Bronchial epithelial cell (primary cell): ENCODE data around the gene DSCAML1. TPM values are rescaled to one million over a fixed set of nuclear protein-coding genes. Genes with fewer than 3 reads are reported as not detected.

ENCODE experiments used
- DNase-seq: peaks from one replicate; pipeline ENCODE4 v3.0.0-alpha.2; 2010; ENCODE audit warnings: low read depth
- FAIRE-seq: peaks from 2 replicates; lab custom pipeline; 2011; peaks lifted over from hg19 to GRCh38; lab: Jason Lieb, UNC
- H3K27me3 ChIP-seq: 2 replicates; pipeline ENCODE4 v1.5.1; 2011; ENCODE audit warnings: low read length; ENCODE audit not compliant: control insufficient read depth, insufficient read depth
- H3K36me3 ChIP-seq: 2 replicates; pipeline ENCODE4 v1.5.1; 2011; ENCODE audit warnings: low read length; ENCODE audit not compliant: control insufficient read depth, insufficient read depth
- H3K4me3 ChIP-seq: 2 replicates; pipeline ENCODE4 v1.5.1; 2011; ENCODE audit warnings: mild to moderate bottlenecking, low read depth, low read length, control low read depth
- total RNA-seq: library from RNA; depleted of rRNA; stranded (reverse); fragments of >200 nt; gene quantifications from 2 replicates; pipeline ENCODE4 v1.2.1, GENCODE V29; 2014
- TF ChIP-seq, protein P1 (sequence below): IDR thresholded peaks from 2 replicates; pipeline ENCODE4 v1.5.1; 2011; ENCODE audit warnings: mild to moderate bottlenecking, moderate library complexity, low read length, control low read depth, inconsistent platforms; ENCODE audit not compliant: insufficient read depth, severe bottlenecking

The DSCAML1 gene
- total RNA-seq, 1 donor from 2014 or later: under 0.01 TPM

DNA sequence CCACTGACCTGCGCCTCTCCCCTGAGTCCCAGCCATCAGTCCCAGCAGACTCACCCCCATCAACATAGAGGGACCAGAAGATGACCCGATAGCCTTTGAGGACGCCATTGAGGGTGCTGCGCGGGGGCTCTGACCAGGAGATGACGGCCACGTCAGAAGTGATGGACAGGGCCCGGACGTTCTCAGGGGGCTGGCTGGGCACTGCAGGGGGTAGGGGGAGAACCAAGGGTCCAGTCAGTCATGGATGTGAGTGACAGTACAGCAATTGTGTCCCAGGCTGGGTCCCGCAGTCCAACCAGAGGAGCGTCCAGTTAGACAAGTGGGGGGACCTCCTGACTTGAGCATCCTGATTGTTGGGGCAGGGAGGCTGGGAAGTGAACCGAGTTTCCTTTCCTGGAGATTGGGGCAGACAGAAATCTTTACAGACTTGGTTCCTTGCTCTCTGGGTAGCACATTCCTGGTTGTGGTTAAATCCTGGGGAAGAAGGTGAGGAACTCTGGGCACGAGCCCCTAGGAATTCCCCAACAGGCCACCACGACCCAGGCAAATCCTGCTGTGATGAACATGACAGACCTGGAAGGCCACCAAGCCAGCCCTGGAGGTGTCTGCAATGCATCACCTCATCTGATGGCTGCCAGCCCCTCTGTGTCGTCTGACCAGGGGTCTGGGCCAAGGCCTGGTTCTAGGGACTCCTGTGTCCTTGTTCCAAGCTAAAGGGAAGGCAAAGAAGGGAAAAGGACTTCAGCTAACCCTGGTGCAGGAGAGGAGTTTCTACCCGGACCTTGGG is 335.4 kb downstream of the DSCAML1 start:
- TF ChIP-seq, protein P1, sequence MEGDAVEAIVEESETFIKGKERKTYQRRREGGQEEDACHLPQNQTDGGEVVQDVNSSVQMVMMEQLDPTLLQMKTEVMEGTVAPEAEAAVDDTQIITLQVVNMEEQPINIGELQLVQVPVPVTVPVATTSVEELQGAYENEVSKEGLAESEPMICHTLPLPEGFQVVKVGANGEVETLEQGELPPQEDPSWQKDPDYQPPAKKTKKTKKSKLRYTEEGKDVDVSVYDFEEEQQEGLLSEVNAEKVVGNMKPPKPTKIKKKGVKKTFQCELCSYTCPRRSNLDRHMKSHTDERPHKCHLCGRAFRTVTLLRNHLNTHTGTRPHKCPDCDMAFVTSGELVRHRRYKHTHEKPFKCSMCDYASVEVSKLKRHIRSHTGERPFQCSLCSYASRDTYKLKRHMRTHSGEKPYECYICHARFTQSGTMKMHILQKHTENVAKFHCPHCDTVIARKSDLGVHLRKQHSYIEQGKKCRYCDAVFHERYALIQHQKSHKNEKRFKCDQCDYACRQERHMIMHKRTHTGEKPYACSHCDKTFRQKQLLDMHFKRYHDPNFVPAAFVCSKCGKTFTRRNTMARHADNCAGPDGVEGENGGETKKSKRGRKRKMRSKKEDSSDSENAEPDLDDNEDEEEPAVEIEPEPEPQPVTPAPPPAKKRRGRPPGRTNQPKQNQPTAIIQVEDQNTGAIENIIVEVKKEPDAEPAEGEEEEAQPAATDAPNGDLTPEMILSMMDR: no peak
- peaks cover 1% of the 10 kb centered on the region for H3K27me3 ChIP-seq
- DNase-seq (no peak), FAIRE-seq (no peak)
- H3K36me3 ChIP-seq: no peaks in the 10 kb centered on the region
- no peak overlapping the region for H3K4me3 ChIP-seq

DNA sequence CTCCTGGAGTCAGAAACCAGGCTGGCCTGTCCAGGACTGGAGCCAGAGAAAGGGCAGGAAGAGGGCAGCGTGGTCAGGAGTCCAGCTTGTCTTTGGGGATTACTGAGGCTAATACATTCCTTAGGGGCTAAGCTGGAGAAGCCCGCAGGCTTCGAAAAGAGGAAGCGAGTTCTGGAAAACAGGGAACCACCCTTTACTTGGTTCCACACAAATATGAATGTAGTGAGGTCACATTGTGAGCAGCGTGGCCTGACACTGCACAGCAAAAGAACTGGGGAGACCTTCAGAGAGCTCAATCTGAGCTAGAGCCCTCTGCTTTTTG is 337.1 kb downstream of the DSCAML1 start:
- Histone ChIP-seq H3K27me3 (peaks cover 1% of the 10 kb centered on the region), H3K36me3 (no peaks in the 10 kb centered on the region), H3K4me3 (no peak overlapping the region)
- no peak for FAIRE-seq
- TF ChIP-seq, protein P1: no peak
- DNase-seq: no peak

DNA sequence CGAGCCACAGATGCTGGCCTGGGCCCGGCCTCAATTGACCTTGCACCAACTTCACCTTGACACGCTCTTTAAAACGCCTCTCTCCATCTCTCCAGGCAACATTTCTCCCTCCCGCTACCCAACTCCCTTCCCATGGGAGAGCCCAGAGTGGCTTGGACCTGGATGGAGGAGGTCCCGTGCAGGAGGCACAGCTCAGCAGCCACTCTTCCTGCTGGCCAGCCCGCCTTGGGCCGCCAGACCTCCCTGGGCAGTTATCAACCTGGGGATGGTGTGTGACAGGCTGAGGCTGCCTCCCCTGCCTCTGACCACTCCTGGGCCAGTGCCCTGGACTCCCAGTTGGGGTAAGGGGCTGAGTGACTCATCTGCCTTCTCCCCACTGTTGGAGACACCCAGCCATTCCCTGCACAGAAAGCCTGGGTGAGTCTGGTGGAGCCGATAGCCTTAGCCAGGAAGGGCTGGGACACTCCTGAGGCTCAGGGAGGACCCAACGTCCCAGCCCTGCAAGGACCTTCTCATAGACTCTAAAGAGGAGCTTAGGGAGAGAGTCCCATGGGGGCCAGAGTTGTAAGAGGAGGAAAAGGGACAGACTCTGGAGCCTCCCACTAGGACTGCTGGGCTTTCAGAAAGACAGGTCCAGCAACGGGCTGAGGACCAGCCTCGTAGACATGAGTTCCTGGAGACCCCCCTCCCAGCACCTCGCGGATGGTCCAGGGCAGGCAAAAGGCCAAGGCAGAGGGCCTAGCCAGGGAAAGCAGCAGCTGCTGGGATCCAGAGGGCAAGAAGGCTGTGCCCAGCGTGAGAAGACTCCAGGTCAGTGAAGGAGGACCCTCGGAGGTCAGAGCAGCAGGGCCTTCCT is 337.7 kb downstream of the DSCAML1 start:
- Histone ChIP-seq H3K36me3 (no peaks in the 10 kb centered on the region), H3K4me3 (no peak overlapping the region), H3K27me3 (peaks cover 1% of the 10 kb centered on the region)
- no peak for FAIRE-seq
- no peak for DNase-seq
- TF ChIP-seq, protein P1: no peak

DNA sequence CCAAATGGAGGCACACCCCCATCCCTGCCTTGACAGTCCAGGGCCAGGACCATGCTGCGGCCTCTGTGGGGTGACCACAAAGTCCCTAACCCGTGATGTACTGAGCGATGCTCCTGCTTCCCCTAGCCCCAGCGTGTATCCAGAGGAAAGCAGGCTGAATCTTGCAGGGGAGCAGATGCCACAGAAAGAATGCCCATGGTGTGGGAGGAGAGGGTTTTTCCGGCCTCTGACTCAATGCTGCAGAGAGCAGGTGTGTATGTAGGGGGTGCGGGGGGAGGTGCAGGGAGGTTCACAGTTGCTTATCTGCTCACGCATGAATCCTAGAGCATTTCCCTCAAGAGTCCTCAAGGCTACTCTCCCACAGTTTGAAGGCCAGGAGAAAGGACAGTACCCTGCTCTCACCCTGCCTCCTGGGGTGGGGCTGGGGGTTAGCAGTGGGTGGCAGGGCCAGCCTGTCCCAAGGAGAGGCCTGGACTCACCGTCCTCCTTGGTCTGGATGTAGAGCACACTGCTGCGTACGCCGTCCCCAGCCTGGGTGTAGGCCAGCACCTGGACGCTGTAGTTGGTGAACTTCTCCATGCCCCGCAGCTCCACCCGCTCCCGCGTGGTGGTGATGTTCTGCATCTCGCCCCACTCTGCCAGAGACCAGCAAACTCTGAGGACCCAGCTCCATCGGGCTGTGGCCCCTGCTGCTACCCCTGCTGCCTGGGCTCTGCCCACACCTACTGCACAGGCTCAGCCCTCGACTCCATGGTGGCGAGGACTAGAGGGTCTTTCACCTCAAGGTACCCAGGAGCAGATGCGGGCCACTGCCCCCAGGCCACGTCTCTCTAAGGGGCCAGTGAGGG is 338.5 kb downstream of the DSCAML1 start:
- H3K27me3 ChIP-seq: peaks cover 1% of the 10 kb centered on the region

DNA sequence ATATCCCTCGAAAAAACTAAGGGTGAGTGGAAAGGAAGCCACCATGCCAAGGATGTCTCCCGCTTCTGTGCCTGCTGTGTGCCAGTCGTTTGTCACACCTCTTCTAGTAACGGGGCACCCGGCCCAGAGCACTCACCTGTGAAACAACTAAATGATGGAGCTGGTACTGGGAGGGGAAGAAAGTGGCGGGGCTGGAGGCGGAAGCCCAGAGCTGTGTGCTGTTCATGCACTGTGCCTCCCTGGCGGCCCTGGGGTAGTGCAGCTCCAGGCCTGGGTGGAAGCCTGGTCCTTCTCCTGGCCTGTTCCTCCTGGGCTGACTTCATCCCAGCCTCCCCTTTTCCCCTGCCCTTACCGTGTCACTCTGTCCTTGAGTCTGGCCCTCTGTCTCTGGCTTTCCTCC is 339.2 kb downstream of the DSCAML1 start:
- Histone ChIP-seq H3K4me3 (no peak overlapping the region), H3K36me3 (no peaks in the 10 kb centered on the region), H3K27me3 (peaks cover 1% of the 10 kb centered on the region)
- DNase-seq: no peak
- peak; percentile 13 for FAIRE-seq
- TF ChIP-seq, protein P1: no peak

More for the DNA sequence above, 338.5 kb downstream of the DSCAML1 start:
- H3K4me3 ChIP-seq: no peak overlapping the region
- peak; percentile 70 for DNase-seq
- FAIRE-seq: no peak
- TF ChIP-seq, protein P1: no peak
- no peaks in the 10 kb centered on the region for H3K36me3 ChIP-seq
